Ishikawa (cell line): Measurements from ENCODE around the gene AFG3L2.

Source experiments
- CEBPB ChIP-seq: IDR thresholded peaks from 2 replicates; pipeline ENCODE4 v1.6.1; 2012
- CREB1 ChIP-seq: IDR thresholded peaks from 2 replicates; pipeline ENCODE4 v1.6.1; 2012; ENCODE audit warnings: low read depth
- EGR1 ChIP-seq: IDR thresholded peaks from 2 replicates; pipeline ENCODE4 v1.6.1; 2012
- EP300 ChIP-seq: IDR thresholded peaks from 2 replicates; pipeline ENCODE4 v1.6.1; 2012; ENCODE audit warnings: borderline replicate concordance
- FOXM1 ChIP-seq: IDR thresholded peaks from 2 replicates; pipeline ENCODE4 v1.6.1; 2012; ENCODE audit warnings: low read depth, borderline replicate concordance
- NFIC ChIP-seq: IDR thresholded peaks from 2 replicates; pipeline ENCODE4 v1.6.1; 2012
- RAD21 ChIP-seq: IDR thresholded peaks from 2 replicates; pipeline ENCODE4 v1.6.1; 2012; ENCODE audit warnings: low read depth
- TCF12 ChIP-seq: IDR thresholded peaks from 2 replicates; pipeline ENCODE4 v1.6.1; 2012; ENCODE audit warnings: low read depth
- YY1 ChIP-seq: IDR thresholded peaks from 2 replicates; pipeline ENCODE4 v1.6.1; 2012; ENCODE audit warnings: low read depth
- ZBTB7A ChIP-seq: IDR thresholded peaks from 2 replicates; pipeline ENCODE4 v1.6.1; 2012; ENCODE audit warnings: low read depth
- TF ChIP-seq, protein P1 (sequence below): IDR thresholded peaks from 2 replicates; pipeline ENCODE4 v1.6.1; 2012
- TF ChIP-seq, protein P2 (sequence below): IDR thresholded peaks from 2 replicates; pipeline ENCODE4 v1.6.1; 2012; ENCODE audit warnings: low read depth, mild to moderate bottlenecking
- TF ChIP-seq, protein P3 (sequence below): IDR thresholded peaks from 2 replicates; pipeline ENCODE4 v1.6.1; 2012

DNA sequence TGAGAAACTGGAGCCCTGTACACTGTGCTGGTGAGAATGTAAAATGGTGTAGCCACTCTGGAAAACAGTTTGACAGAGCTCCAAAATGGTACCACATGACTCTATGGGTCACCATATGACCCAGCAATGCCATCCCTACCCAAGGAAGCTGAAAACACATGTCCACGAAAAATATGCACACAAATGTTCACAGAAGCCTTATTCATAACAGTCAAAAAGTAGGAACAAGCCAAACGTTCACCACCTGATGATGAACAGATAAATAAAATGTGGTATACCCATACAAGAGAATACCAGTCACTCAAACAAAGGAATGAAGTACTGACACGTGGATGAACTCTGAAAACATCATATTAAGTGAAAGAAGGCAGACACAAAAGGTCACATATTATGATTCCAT is 4.6 kb downstream of the AFG3L2 start:
- no peak for TF ChIP-seq ZBTB7A
- TF ChIP-seq, protein P1, sequence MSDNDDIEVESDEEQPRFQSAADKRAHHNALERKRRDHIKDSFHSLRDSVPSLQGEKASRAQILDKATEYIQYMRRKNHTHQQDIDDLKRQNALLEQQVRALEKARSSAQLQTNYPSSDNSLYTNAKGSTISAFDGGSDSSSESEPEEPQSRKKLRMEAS, result no peak
- TF ChIP-seq CEBPB, result no peak
- TF ChIP-seq FOXM1, result no peak
- TF ChIP-seq, protein P2, sequence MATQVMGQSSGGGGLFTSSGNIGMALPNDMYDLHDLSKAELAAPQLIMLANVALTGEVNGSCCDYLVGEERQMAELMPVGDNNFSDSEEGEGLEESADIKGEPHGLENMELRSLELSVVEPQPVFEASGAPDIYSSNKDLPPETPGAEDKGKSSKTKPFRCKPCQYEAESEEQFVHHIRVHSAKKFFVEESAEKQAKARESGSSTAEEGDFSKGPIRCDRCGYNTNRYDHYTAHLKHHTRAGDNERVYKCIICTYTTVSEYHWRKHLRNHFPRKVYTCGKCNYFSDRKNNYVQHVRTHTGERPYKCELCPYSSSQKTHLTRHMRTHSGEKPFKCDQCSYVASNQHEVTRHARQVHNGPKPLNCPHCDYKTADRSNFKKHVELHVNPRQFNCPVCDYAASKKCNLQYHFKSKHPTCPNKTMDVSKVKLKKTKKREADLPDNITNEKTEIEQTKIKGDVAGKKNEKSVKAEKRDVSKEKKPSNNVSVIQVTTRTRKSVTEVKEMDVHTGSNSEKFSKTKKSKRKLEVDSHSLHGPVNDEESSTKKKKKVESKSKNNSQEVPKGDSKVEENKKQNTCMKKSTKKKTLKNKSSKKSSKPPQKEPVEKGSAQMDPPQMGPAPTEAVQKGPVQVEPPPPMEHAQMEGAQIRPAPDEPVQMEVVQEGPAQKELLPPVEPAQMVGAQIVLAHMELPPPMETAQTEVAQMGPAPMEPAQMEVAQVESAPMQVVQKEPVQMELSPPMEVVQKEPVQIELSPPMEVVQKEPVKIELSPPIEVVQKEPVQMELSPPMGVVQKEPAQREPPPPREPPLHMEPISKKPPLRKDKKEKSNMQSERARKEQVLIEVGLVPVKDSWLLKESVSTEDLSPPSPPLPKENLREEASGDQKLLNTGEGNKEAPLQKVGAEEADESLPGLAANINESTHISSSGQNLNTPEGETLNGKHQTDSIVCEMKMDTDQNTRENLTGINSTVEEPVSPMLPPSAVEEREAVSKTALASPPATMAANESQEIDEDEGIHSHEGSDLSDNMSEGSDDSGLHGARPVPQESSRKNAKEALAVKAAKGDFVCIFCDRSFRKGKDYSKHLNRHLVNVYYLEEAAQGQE, result no peak
- TF ChIP-seq NFIC, result no peak
- TF ChIP-seq YY1, result no peak
- no peak for TF ChIP-seq EP300
- TF ChIP-seq RAD21, result no peak
- no peak for TF ChIP-seq EGR1
- TF ChIP-seq TCF12, result no peak
- no peak for TF ChIP-seq CREB1
- TF ChIP-seq, protein P3, sequence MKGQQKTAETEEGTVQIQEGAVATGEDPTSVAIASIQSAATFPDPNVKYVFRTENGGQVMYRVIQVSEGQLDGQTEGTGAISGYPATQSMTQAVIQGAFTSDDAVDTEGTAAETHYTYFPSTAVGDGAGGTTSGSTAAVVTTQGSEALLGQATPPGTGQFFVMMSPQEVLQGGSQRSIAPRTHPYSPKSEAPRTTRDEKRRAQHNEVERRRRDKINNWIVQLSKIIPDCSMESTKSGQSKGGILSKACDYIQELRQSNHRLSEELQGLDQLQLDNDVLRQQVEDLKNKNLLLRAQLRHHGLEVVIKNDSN, result no peak
